KMS-11 (cell line): ENCODE data around the gene SCAI.

Experiments
- H2AFZ ChIP-seq: fragments of 200-600 bp; sonication (generic); 2 replicates; pipeline ENCODE4 v1.6.1; 2016; ENCODE audit warnings: antibody characterized with exemption, mixed run types, low read depth
- H3K27ac ChIP-seq: fragments of 200-600 bp; sonication (generic); 2 replicates; pipeline ENCODE4 v1.6.1; 2016; ENCODE audit warnings: mild to moderate bottlenecking, mixed run types
- H3K27me3 ChIP-seq: fragments of 200-600 bp; sonication (generic); 2 replicates; pipeline ENCODE4 v1.6.1; 2017; ENCODE audit warnings: mild to moderate bottlenecking, low read depth, mixed run types, moderate library complexity; ENCODE audit not compliant: insufficient read depth
- H3K36me3 ChIP-seq: fragments of 200-600 bp; sonication (generic); 2 replicates; pipeline ENCODE4 v1.6.1; 2017; ENCODE audit warnings: mild to moderate bottlenecking, mixed run types; ENCODE audit not compliant: insufficient read depth
- H3K4me1 ChIP-seq: fragments of 200-600 bp; sonication (generic); 2 replicates; pipeline ENCODE4 v1.6.1; 2016; ENCODE audit warnings: mild to moderate bottlenecking, low read depth, mixed run types; ENCODE audit not compliant: poor library complexity, severe bottlenecking
- H3K4me2 ChIP-seq: fragments of 200-600 bp; sonication (generic); 2 replicates; pipeline ENCODE4 v1.7.0; 2016; ENCODE audit warnings: mild to moderate bottlenecking, mixed run types
- H3K4me3 ChIP-seq: fragments of 200-600 bp; sonication (generic); IDR thresholded peaks from 2 replicates; pipeline ENCODE4 v1.6.1; 2017; ENCODE audit warnings: low read depth, low read length, mixed read lengths; ENCODE audit not compliant: insufficient read depth
- H3K79me2 ChIP-seq: fragments of 200-600 bp; sonication (generic); 2 replicates; pipeline ENCODE4 v1.6.1; 2016; ENCODE audit warnings: low read depth, mixed run types; ENCODE audit not compliant: insufficient read depth
- H3K9ac ChIP-seq: fragments of 200-600 bp; sonication (generic); 2 replicates; pipeline ENCODE4 v1.6.1; 2016; ENCODE audit warnings: mild to moderate bottlenecking, mixed run types
- H4K20me1 ChIP-seq: fragments of 200-600 bp; sonication (generic); 2 replicates; pipeline ENCODE4 v1.6.1; 2016; ENCODE audit warnings: mild to moderate bottlenecking, mixed run types; ENCODE audit not compliant: insufficient read depth
- CTCF ChIP-seq: fragments of 200-600 bp; sonication (generic); conservative IDR thresholded peaks from 2 replicates; pipeline ENCODE4 v1.6.1; 2017; ENCODE audit warnings: low read depth, mild to moderate bottlenecking, antibody characterized with exemption, low read length, moderate library complexity, mixed read lengths

SCAI gene

GRCh38 chr9:124949387-124949786 is 193.9 kb downstream of the SCAI start:
- H3K36me3 ChIP-seq, result no peaks in the 10 kb centered on the region
- H4K20me1 ChIP-seq, result no peaks in the 10 kb centered on the region
- H2AFZ ChIP-seq, result no peak overlapping the region
- H3K4me2 ChIP-seq, result no peak overlapping the region
- no peak overlapping the region for H3K27ac ChIP-seq
- TF ChIP-seq CTCF, result no peak
- H3K4me1 ChIP-seq, result no peaks in the 10 kb centered on the region
- H3K9ac ChIP-seq, result no peak overlapping the region
- no peak overlapping the region for H3K4me3 ChIP-seq
- H3K27me3 ChIP-seq, result no peaks in the 10 kb centered on the region
- no peaks in the 10 kb centered on the region for H3K79me2 ChIP-seq

GRCh38 chr9:124947727-124948391 is 195.5 kb downstream of the SCAI start:
- Histone ChIP-seq H3K27ac (no peak overlapping the region), H3K9ac (no peak overlapping the region), H3K4me2 (no peak overlapping the region)

GRCh38 chr9:124946167-124946566 is 197.2 kb downstream of the SCAI start:
- H2AFZ ChIP-seq, result no peak overlapping the region
- no peaks in the 10 kb centered on the region for H4K20me1 ChIP-seq
- no peak overlapping the region for H3K4me2 ChIP-seq
- no peak overlapping the region for H3K9ac ChIP-seq
- H3K27ac ChIP-seq, result no peak overlapping the region
- H3K4me3 ChIP-seq, result no peak overlapping the region
- H3K36me3 ChIP-seq, result no peaks in the 10 kb centered on the region
- H3K79me2 ChIP-seq, result no peaks in the 10 kb centered on the region
- H3K4me1 ChIP-seq, result peaks cover 11% of the 10 kb centered on the region
- no peaks in the 10 kb centered on the region for H3K27me3 ChIP-seq
- no peak for TF ChIP-seq CTCF

More at GRCh38 chr9:124947727-124948391, 195.5 kb downstream of the SCAI start:
- Histone ChIP-seq H4K20me1 (no peaks in the 10 kb centered on the region), H3K4me3 (no peak overlapping the region), H3K79me2 (no peaks in the 10 kb centered on the region), H3K36me3 (no peaks in the 10 kb centered on the region), H2AFZ (no peak overlapping the region), H3K4me1 (peaks cover 5% of the 10 kb centered on the region), H3K27me3 (no peaks in the 10 kb centered on the region)
- no peak for TF ChIP-seq CTCF

- Histone ChIP-seq H3K4me1 (peaks cover 19% of the 10 kb centered on the region), H3K9ac (peak overlapping the region; percentile 80), H3K36me3 (no peaks in the 10 kb centered on the region), H4K20me1 (no peaks in the 10 kb centered on the region), H3K27ac (peak overlapping the region; percentile 83), H2AFZ (peak overlapping the region; percentile 89), H3K4me3 (no peak overlapping the region), H3K4me2 (peak overlapping the region; percentile 82), H3K79me2 (no peaks in the 10 kb centered on the region), H3K27me3 (no peaks in the 10 kb centered on the region)
- no peak for TF ChIP-seq CTCF
These were observed 201.4 kb downstream of the SCAI start for GRCh38 chr9:124941679-124942561.
